ENCODE measurements around the gene DZIP1.
A peak's percentile ranks its signal among the peaks of the same experiment; 100 is the strongest.

DZIP1 gene

GRCh38 chr13:95547531-95548167 is 96.9 kb downstream of the DZIP1 start:
- no peak for DNase-seq (ENCODE audit: low read depth)

GRCh38 chr13:95546919-95547318 is 97.6 kb downstream of the DZIP1 start:
- DNase-seq (ENCODE audit: low read depth) = no peak

GRCh38 chr13:95544293-95544692 is 100.2 kb downstream of the DZIP1 start:
- DNase-seq (ENCODE audit: low read depth) = no peak

GRCh38 chr13:95541911-95542474 is 102.5 kb downstream of the DZIP1 start:
- no peak for DNase-seq (ENCODE audit: low read depth)

- DNase-seq (ENCODE audit: low read depth) = no peak
Observed at GRCh38 chr13:95541308-95541707, 103.2 kb downstream of the DZIP1 start.

- DNase-seq (ENCODE audit: low read depth) = no peak
Observed at GRCh38 chr13:95540888-95541287, 103.6 kb downstream of the DZIP1 start.

GRCh38 chr13:95536632-95537241 is 107.8 kb downstream of the DZIP1 start:
- peak; percentile 22 for DNase-seq (ENCODE audit: low read depth)

- DNase-seq (ENCODE audit: low read depth) = peak; percentile 9
Observed at GRCh38 chr13:95535243-95535642, 109.3 kb downstream of the DZIP1 start.

- DNase-seq (ENCODE audit: low read depth) = no peak
Observed at GRCh38 chr13:95533545-95534160, 110.9 kb downstream of the DZIP1 start.

- DNase-seq (ENCODE audit: low read depth) = peak; percentile 50
Observed at GRCh38 chr13:95530178-95530577, 114.3 kb downstream of the DZIP1 start.

Data from fibroblast of gingiva (primary cell).